CD14-positive monocyte (primary cell): ENCODE data around the gene GTPBP10. TPM values are rescaled to one million over a fixed set of nuclear protein-coding genes. Genes with fewer than 3 reads are reported as not detected.

Experiments used
- DNase-seq, 3 donors: peaks; one replicate each; pipeline ENCODE4 v3.0.0-alpha.2; 2011 to 2022
- H2AFZ ChIP-seq: 2 replicates; pipeline ENCODE4 v1.6.0; 2012; ENCODE audit warnings: mild to moderate bottlenecking, low read depth, low read length, inconsistent platforms; ENCODE audit not compliant: insufficient read depth, poor library complexity, severe bottlenecking
- H3K27ac ChIP-seq, 2 donors: 1 replicate in 1 of 2; 2 replicates in 1 of 2; pipeline ENCODE4 v1.5.1; 2012 to 2013; ENCODE audit warnings: low read length in 2 of 2, control low read depth in 1 of 2, inconsistent platforms in 1 of 2, low read depth in 1 of 2, mild to moderate bottlenecking in 1 of 2
- H3K27me3 ChIP-seq, 2 donors: one replicate each; pipeline versions ENCODE4 v1.6.0 to v1.6.1; 2011 to 2013; ENCODE audit warnings: low read length in 2 of 2; ENCODE audit not compliant: control insufficient read depth in 2 of 2, insufficient read depth in 2 of 2
- H3K36me3 ChIP-seq, 2 donors: replicated peaks in 1 of 2; 1 replicate in 1 of 2; 2 replicates in 1 of 2; pipeline versions ENCODE4 v1.5.1 to v1.6.1; 2012 to 2013; ENCODE audit warnings: low read length in 2 of 2, control low read depth in 1 of 2, inconsistent platforms in 1 of 2, mild to moderate bottlenecking in 1 of 2; ENCODE audit not compliant: insufficient read depth in 2 of 2, control insufficient read depth in 1 of 2
- H3K4me1 ChIP-seq, 2 donors: 1 replicate in 1 of 2; 2 replicates in 1 of 2; pipeline versions ENCODE4 v1.5.1 to v1.6.1; 2012 to 2013; ENCODE audit warnings: low read length in 2 of 2, control low read depth in 1 of 2, inconsistent platforms in 1 of 2, mild to moderate bottlenecking in 1 of 2, moderate library complexity in 1 of 2; ENCODE audit not compliant: insufficient read depth in 2 of 2, control insufficient read depth in 1 of 2
- H3K4me2 ChIP-seq: replicated peaks from 2 replicates; pipeline ENCODE3; 2012; ENCODE audit warnings: low read length, moderate library complexity, mild to moderate bottlenecking; ENCODE audit not compliant: poor library complexity, severe bottlenecking; ENCODE audit errors: extremely low read depth
- H3K4me3 ChIP-seq, 3 experiments: fragments of 200-600 bp in 1 of 3; sonication (generic) in 1 of 3; replicated peaks in 1 of 3; 1 replicate in 2 of 3; 2 replicates in 1 of 3; pipeline ENCODE4 v1.5.1; 2011 to 2013; ENCODE audit warnings: low read length in 3 of 3, mild to moderate bottlenecking in 3 of 3, control low read depth in 2 of 3, low read depth in 2 of 3, inconsistent platforms in 1 of 3, moderate library complexity in 1 of 3
- H3K79me2 ChIP-seq: 2 replicates; pipeline ENCODE4 v1.6.0; 2012; ENCODE audit warnings: mild to moderate bottlenecking, control low read depth, inconsistent platforms, low read length, moderate library complexity; ENCODE audit not compliant: insufficient read depth
- H3K9ac ChIP-seq: 2 replicates; pipeline ENCODE4 v1.6.0; 2017; ENCODE audit warnings: low read length, mild to moderate bottlenecking; ENCODE audit not compliant: insufficient read depth, poor library complexity, severe bottlenecking
- H3K9me3 ChIP-seq, 2 donors: replicated peaks in 1 of 2; 1 replicate in 1 of 2; 2 replicates in 1 of 2; pipeline versions ENCODE4 v1.5.1 to v1.6.1; 2012 to 2013; ENCODE audit warnings: low read length in 2 of 2, control low read depth in 1 of 2; ENCODE audit not compliant: control insufficient read depth in 1 of 2, insufficient read depth in 1 of 2
- H4K20me1 ChIP-seq: 2 replicates; pipeline ENCODE4 v1.6.0; 2012; ENCODE audit warnings: mild to moderate bottlenecking, low read length, control low read depth, moderate library complexity; ENCODE audit not compliant: insufficient read depth
- H3K27ac Mint-ChIP-seq, 7 donors: one replicate each; pipeline ENCODE4 v1.8.0; 2020; ENCODE audit warnings: mild to moderate bottlenecking in 7 of 7, mixed read lengths in 7 of 7, moderate library complexity in 6 of 7, inconsistent platforms in 2 of 7
- H3K27me3 Mint-ChIP-seq, 3 donors: one replicate each; pipeline ENCODE4 v1.8.0; 2021 to 2022; ENCODE audit warnings: low read depth in 3 of 3, mild to moderate bottlenecking in 3 of 3, mixed read lengths in 3 of 3, moderate library complexity in 3 of 3, inconsistent platforms in 1 of 3
- H3K36me3 Mint-ChIP-seq, 2 donors: one replicate each; pipeline ENCODE4 v1.8.0; 2020; ENCODE audit warnings: mixed read lengths in 2 of 2, inconsistent platforms in 1 of 2, mild to moderate bottlenecking in 1 of 2
- H3K4me1 Mint-ChIP-seq: one replicate; pipeline ENCODE4 v1.8.0; 2020; ENCODE audit warnings: mild to moderate bottlenecking, mixed read lengths
- H3K4me3 Mint-ChIP-seq, 2 donors: one replicate each; pipeline ENCODE4 v1.8.0; 2020; ENCODE audit warnings: mild to moderate bottlenecking in 2 of 2, mixed read lengths in 2 of 2, moderate library complexity in 1 of 2
- H3K9me3 Mint-ChIP-seq, 7 donors: one replicate each; pipeline ENCODE4 v1.8.0; 2020 to 2022; ENCODE audit warnings: mixed read lengths in 7 of 7, mild to moderate bottlenecking in 6 of 7, moderate library complexity in 6 of 7, inconsistent platforms in 2 of 7
- CTCF ChIP-seq: fragments of 200-600 bp; IDR thresholded peaks from one replicate; pipeline ENCODE4 v1.8.0; 2022; ENCODE audit warnings: antibody characterized with exemption, mild to moderate bottlenecking
- WGBS: methylation state at CpG from one replicate; pipeline ENCODE4 v1.1.5; 2013; ENCODE audit warnings: missing lambda C conversion rate; ENCODE audit not compliant: insufficient coverage; 5-methylcytosine and 5-hydroxymethylcytosine counted together
- intact Hi-C, 2 donors: fragments of 100-400 bp; cut with micrococcal nuclease; formaldehyde crosslinking; loops; one replicate each; pipeline versions ENCODE4 v1.15.0 to v1.15.1; 2023
- polyA plus RNA-seq, 3 donors: library from polyadenylated mRNA; depleted of rRNA in 1 of 3; unstranded in 2 of 3; stranded (reverse) in 1 of 3; fragments of 300-500 nt in 2 of 3; fragments of >200 nt in 1 of 3; fragmentation: Illumina TruSeq in 2 of 3; gene quantifications; 1 replicate in 2 of 3; 2 replicates in 1 of 3; pipeline ENCODE4 v1.2.3, GENCODE V29; 2012 to 2021

Gene GTPBP10
- polyA plus RNA-seq, 3 donors = 7.0 to 12.2 (median 10.4) TPM

DNA sequence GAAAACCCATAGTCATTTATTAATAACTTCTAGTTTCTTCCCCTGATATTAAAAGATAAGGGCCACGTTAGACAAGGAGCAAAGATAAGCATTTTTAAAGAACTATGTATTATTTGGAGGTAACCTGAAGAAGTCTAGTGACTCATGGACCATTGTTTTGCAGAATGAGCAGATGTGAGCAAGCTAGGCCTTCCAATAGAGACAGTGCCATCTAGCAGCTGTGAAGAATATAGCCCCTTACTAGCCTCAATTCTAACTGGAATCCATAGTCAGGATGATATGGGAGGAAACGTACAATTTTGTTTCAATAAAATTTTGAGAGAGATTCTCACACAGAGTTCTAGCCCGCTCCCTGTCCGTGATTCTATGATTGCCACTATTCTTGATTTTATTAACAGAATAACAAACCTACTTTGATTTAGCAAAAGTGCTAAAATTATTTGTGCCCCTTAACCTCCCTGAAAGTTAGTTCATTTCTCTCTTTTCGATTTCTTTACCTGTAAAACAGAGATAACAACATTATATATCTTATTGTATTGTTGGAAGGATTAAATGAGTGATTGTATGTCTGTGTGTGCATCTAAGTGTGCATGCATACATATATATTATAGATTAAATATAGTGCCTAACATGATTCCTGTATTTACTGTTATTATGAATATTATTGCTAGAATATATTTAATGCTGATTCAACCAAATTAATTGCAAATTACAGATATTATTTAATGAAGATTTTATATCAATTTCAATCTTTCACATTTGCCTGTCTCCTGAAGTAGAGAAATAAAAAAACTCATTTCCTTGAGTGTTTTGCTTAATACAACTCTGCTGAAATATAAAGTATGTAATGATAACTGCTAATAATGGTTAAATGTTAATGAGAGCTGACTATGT is 48.1 kb upstream of the GTPBP10 start:
- Mint-ChIP-seq H3K27ac (no peak overlapping the region), H3K36me3 (no peaks in the 10 kb centered on the region), H3K9me3 (peaks cover 0 to 6% (median 1%) of the 10 kb centered on the region in 7 donors), H3K4me3 (no peak overlapping the region), H3K27me3 (peaks cover 0 to 2% (median 0%) of the 10 kb centered on the region in 3 donors), H3K4me1 (no peaks in the 10 kb centered on the region)
- Histone ChIP-seq H3K4me3 (no peak overlapping the region), H3K36me3 (no peaks in the 10 kb centered on the region), H3K4me2 (no peak overlapping the region), H3K27ac (no peak overlapping the region), H3K9me3 (no peaks in the 10 kb centered on the region), H3K27me3 (no peaks in the 10 kb centered on the region), H2AFZ (no peak overlapping the region), H3K9ac (no peak overlapping the region), H4K20me1 (no peaks in the 10 kb centered on the region), H3K4me1 (no peaks in the 10 kb centered on the region), H3K79me2 (no peaks in the 10 kb centered on the region)
- no peak for TF ChIP-seq CTCF
- 0% methylated on average over 1 of the region's 5 CpGs for WGBS
- intact Hi-C loops = no loop called here
- DNase-seq = peak in 1 of 3 donors; percentile 5

- no peaks in the 10 kb centered on the region for H3K36me3 Mint-ChIP-seq
- DNase-seq = no peak
- H3K27ac Mint-ChIP-seq = no peak overlapping the region
- Histone ChIP-seq H2AFZ (no peak overlapping the region), H3K4me3 (no peak overlapping the region), H3K4me1 (no peaks in the 10 kb centered on the region), H4K20me1 (no peaks in the 10 kb centered on the region), H3K9ac (no peak overlapping the region), H3K9me3 (no peaks in the 10 kb centered on the region), H3K36me3 (no peaks in the 10 kb centered on the region), H3K27me3 (no peaks in the 10 kb centered on the region), H3K4me2 (no peak overlapping the region), H3K79me2 (no peaks in the 10 kb centered on the region), H3K27ac (no peak overlapping the region)
- no peaks in the 10 kb centered on the region for H3K27me3 Mint-ChIP-seq
- intact Hi-C loops = no loop called here
- peaks cover 0 to 2% (median 0%) of the 10 kb centered on the region in 7 donors for H3K9me3 Mint-ChIP-seq
- no peaks in the 10 kb centered on the region for H3K4me1 Mint-ChIP-seq
- no peak overlapping the region for H3K4me3 Mint-ChIP-seq
- no CpG with 5 or more reads among the region's 1 CpG for WGBS
- TF ChIP-seq CTCF = no peak
Measured at GRCh38 chr7:90303241-90303640, 43.3 kb upstream of the GTPBP10 start.
